Activated CD4-positive, alpha-beta T cell treated with anti-CD3 and anti-CD28 coated beads, Interleukin-2, amount 50 U/mL, for 1 hour (primary cell): ENCODE results near the gene NAE1.
"Not testable (repeated sequence)": the region's sequence is repeated elsewhere in the genome, so short reads cannot be mapped to it uniquely, and the experiment has no call there.

Experiments
- DNase-seq: peaks from one replicate; pipeline ENCODE4 v3.0.0-alpha.2; 2020

Gene NAE1

DNA sequence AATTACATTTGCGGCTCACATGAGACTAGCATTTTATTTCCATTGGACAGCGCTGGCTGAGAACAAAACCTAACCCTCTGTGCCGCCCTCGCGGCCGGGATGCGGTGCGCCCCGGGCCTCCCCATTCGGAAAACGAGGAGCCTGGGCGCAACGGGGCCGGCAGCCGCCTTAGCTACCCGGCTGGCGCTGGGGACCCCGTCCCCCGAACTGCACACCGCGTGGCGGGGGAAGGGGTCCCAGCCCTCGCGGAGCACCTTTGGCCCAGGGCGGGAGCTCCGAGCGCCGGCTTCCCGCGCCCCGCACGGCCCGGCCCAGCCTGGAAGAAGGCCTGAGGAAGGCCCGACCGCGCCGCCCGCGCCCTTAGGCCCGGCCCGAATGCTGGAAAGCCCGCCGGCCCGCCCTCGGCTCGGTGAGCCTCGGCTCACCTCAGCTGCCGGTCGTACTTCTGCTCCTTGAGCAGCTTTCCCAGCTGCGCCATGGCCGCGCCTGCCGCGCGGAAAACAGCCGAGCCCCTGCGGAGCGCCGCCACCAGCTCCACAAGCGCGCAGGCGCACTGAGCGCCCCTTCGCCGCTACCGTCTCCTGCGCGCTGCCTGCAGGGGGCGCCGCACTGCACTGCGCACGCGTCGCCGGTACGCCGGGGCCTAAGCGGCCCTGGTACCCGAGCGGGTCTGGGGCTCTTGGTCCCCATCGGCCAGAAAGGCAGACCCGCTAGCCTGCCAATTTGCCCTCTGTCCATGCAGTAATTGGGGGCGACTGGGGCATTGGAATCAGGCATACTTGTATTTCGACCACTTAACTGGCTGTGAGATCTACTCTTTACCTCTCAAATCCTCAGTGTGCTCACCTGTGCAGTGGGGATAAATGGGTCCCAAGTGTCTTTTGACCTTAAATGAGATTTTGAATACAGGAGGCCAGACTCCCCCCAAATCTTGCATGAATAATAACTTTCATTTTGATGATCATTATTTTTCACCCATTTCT, at the start of gene NAE1:
NAE1 (minus strand) TSS at position 555 of the 983 bp plus-strand sequence; CDS start at position 478, 77 bp downstream.
- DNase-seq = peak; percentile 88

DNA sequence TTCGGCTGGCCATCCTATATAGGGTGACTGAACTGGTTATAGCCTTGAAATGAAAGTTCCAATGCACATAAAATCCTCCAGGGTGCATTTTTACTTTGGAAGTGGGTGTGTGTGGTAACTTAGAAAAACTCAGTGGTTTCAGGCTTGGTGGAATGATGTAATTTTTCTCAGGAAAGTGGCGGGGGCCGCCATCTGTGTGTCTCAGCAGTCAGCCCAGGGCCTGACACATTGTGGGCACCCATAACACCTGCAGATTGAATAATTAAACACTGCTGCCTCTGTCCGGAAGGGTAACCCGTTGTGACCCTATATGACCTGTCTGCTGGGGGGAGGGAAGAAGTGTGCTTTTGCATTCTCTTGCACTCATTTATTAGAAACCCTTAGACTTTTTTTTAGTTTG, 47.3 kb upstream of the NAE1 start:
- DNase-seq = no peak

DNA sequence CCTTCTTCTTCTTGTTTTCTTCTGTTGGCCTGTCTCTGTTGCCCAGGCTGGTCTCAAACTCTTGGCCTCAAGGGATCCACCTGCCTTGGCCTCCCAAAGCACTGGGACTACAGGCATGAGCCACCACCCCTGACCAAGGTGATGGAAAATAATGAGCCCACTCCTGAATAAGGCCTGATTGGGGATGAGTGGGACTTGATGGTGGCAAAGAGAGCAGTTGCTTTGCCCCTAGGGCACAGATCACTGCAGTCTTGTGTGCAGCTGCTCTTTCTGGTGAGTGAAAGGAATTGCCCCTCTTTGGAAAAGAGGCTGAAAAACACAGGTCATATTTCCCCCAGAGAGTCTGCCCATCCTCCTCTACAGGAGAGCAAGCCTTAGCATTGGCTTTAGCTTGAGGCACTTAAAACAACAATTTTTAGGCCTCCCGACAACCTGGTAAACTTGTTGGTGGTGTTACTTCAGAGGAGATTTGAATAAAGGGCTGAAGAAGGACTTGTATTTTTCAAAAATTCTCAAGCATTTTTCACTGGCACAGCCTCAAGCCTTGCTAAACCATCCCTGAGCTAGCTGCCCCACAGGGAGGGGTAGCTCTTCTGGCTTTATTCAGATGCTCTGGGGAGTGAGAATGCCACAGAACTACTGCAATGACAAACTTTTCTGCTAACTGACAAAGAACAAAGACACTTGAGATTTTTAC, 43.5 kb upstream of the NAE1 start:
- no peak for DNase-seq

- DNase-seq = no peak
Observed at GRCh38 chr16:66873685-66874055, 42.9 kb upstream of the NAE1 start.

GRCh38 chr16:66872943-66873684, 42.3 kb upstream of the NAE1 start:
- peak; percentile 84 for DNase-seq

GRCh38 chr16:66872559-66872942, 41.8 kb upstream of the NAE1 start:
- no peak for DNase-seq

DNA sequence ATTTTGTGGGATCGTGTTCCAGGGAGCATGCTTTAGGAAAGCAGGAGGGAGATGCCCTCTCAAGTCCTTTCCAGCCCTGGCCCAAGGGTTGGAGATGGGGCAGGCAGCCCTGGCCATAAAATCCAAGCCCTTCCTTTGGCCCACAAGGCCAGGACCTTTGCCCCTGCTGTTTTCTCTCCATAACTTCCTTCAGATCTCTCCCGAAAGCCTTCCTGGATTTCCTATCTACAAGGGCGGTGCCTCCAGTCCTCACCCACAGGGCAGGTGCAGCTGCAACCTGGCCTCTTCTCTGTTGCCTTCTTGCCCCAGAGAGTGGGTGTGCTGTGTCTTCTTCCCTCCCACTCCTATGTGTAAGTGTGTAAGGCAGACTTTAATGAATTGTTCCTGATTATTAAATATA, 41.1 kb upstream of the NAE1 start:
- no peak for DNase-seq

DNA sequence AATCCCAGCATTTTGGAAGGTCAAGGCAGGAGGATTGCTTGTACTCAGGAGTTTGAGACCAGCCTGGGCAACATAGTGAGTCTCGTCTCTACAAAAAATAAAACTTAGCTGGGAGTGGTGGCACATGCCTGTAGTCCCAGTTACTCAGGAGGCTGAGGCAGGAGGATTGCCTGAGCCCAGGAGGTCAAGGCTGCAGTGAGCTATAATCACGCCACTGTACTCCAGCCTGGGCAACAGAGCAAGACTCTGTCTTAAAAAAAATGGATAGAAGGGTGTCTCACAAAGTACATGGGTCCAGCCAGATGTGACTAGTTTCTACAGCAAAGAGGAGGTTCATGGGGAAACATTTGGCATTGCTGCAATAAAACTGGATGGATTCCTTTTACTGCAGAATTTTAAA, 40.6 kb upstream of the NAE1 start:
- DNase-seq = not testable (repeated sequence)

DNA sequence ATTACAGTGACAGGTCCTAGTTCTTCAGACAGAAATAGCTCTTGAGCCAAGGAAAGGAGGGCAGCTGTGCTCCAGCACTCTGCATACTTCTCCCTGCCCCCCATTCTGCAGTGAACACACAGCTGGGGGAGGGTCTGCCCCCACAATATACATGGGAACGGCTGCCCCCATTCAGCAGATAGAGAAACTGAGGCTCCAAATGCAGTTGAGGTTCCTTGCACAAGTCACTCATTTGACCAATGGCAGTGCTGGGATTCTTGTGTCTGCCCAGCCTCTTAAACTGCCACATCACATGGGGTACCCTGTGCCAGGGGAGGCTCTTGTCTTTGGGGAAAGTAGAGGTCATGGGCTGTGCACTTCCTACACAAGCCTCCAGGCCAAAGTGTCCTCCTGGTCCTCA, 38.6 kb upstream of the NAE1 start:
- no peak for DNase-seq

DNA sequence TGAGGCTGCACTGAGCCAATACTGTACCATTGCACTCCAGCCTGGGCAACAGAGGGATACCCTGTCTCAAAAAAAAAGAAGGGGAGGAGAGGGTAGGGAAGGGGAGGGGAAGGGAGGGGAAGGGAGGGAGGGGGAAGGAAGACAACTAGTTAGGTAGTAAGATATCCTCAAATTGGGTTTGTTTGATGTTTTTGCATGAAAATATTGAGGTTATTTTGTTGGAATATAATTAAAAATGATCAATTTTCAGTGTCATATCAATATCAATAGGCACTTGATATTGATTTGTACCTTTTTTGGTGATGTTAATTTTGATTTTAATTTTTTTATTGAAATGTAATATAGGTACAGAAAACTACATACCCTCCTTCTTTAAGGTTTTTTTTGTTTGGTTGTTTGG, 32.9 kb upstream of the NAE1 start:
- DNase-seq = no peak

GRCh38 chr16:66862023-66862520, 31.3 kb upstream of the NAE1 start:
- no peak for DNase-seq

DNA sequence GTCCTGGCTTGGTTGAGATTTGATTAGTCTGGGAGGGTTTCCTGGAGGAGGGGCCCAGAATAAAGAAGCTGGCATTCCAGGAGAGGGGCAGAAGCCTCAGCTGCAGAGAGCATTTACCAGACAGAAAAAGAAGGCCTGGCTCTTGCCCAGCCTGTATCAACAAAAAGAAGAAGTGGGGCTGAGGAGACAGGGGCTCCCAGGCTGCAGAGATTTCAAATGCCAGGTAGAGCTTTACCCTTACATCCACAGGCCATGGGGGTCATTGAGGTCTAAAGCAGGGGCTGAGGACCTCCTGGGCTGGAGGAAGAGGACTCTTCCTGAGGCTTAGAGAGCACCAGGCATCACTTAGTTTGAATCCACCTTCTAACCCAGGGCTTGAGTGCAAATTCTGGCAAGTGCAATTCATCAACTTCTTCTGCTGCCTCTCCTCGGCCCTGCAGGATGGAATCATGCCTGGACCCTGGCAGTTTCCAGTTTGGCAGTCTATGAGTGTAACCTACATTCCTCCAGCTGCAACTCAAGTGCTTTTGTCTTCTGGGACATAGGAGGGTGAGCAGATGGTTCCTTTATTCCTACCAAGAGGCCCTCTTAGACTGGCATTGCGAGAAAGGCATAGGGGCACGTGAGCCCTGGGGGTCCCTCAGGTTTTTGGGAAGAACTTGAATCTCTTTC, 28.8 kb upstream of the NAE1 start:
- no peak for DNase-seq

DNA sequence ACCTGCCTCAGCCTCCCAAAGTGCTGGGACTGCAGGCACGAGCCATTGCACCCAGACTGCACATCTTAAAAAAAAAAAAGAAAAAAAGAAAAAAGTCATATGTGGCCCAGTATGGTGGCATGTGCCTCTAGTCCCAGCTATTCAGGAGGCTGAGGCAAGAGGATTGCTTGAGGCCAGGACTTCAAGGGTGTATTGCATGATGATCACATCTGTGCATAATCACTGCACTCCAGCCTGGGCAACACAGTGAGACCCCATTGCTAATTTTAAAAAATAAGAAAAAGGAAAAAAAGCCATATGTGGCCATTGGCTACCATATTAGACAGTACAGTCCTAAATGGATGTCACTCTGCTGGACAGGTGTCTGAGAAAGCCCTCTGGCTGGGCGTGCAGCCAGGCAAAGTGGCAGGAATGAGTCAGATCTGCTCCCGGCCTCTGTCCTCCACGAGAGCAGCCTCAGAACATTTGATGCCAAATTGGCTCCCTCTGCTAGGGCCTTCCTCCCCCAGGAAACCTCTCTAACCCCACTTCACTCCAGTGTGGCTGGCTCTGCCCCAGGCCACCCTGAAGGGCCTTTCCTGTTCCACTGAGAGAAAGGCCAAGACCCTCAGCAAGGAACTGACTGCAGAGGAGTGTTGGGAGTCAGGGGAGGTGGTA, 28.1 kb upstream of the NAE1 start:
- no peak for DNase-seq

- DNase-seq = no peak
Observed at GRCh38 chr16:66857437-66857836, 26.7 kb upstream of the NAE1 start.

DNA sequence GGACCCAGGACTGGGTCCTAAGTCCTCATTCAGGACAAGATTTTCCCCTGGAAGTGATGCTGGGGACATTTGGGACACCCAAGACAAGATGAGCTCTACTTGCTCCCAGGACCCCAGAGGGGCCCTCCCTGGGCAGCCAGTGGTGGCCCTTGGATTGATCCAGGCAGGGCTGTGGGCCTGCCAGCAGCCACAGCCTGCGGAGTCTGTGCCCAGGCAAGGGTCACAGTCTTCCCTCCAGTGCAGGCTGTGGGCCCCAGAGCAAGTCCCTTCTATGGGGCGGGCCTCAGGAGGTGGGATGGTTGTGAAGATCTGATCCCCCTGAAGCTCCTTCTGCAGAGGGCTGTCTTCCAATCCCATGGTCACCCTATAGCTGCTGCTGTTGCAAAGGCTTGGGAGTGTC, 26.0 kb upstream of the NAE1 start:
- no peak for DNase-seq

- no peak for DNase-seq
Observed at GRCh38 chr16:66856184-66856730, 25.5 kb upstream of the NAE1 start.

GRCh38 chr16:66853261-66854139, 22.7 kb upstream of the NAE1 start:
- DNase-seq = no peak

DNA sequence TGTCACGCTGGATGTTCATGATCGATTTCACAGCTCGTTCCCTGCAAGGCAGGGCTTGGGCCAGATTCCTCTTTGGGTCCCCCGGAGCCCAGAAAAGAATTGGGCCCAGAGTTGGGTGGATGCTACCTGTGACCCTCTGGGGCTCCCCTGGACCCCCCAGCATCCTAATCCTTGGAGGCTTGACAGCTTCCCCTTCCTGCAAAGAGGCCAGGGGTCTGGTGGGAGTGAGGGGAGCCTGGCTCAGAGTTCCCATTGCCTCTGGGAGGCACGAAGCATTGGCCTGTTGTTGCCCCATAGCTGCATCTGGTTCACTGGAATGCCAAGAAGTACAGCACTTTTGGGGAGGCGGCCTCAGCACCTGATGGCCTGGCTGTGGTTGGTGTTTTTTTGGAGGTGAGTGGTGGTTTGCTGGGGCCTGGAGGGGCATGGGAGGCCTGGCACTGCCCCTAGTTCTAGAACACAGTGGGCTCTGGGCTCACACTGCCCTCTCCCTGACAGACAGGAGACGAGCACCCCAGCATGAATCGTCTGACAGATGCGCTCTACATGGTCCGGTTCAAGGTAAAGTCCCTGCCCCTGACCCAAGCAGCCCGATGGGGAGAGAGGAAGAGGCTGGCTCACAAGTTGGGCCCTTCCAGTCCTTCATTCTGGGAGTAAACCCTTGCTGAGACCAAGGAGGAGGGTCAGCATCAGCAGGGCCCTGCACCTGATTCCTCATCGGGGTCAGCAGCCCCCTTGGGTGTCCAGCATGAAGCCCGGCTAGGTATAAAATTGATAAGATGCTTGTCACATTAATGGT, 20.6 kb upstream of the NAE1 start:
- no peak for DNase-seq

DNA sequence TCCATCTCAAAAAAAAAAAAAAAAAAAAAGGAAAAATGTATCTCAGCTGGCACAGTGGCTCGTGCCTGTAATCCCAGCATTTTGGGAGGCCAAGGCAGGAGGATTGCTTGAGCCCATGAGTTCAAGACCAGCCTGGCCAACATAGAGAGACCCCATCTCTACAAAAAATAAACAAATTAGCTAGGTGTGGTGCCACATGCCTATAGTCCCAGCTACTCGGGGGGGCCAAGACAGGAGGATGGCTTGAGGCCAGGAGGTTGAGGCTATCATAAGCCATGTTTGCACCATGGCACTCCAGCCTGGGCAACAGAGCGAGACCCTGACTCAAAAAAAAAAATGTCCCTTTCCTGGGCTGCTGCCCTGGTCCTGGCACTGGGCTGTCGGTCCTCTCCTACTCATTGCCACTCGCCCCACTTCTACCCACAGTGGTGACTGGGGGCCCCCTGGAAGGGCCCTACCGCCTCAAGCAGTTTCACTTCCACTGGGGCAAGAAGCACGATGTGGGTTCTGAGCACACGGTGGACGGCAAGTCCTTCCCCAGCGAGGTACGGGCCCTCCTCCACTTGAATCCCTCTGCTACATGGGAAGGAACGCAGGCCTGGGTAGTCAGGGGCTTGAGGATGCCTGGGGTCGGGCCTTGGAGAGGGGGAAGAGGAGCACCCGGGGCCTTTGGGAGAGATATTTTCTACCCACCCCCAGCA, 19.5 kb upstream of the NAE1 start:
- DNase-seq = no peak
